ENCODE results near the gene SHROOM2. TPM values are rescaled to one million over a fixed set of nuclear protein-coding genes. Genes with fewer than 3 reads are reported as not detected.

The SHROOM2 gene
- total and polyA plus RNA-seq, 9 donors = 7.6 to 16.8 (median 11.7) TPM

GRCh38 chrX:9947131-9947794 lies 161.0 kb downstream of the SHROOM2 start:
- DNase-seq = no peak
- no peak overlapping the region for H3K4me3 ChIP-seq
- H3K36me3 ChIP-seq = no peaks in the 10 kb centered on the region
- WGBS, 3 donors = 61 to 62% (median 61%) methylated on average over 10 of the region's 10 CpGs
- H3K9me3 ChIP-seq = no peaks in the 10 kb centered on the region
- no peak for TF ChIP-seq CTCF (IDR thresholded peaks at IDR 0.05)
- TF ChIP-seq POLR2A (IDR thresholded peaks at IDR 0.05) = no peak
- no peak for TF ChIP-seq EP300 (IDR thresholded peaks at IDR 0.05)
- intact Hi-C loops (cut with DNase I) = no loop called here
- no peak overlapping the region for H3K27ac ChIP-seq
- H3K4me1 ChIP-seq (ENCODE audit: insufficient read depth) = no peaks in the 10 kb centered on the region
- H3K27me3 ChIP-seq = no peaks in the 10 kb centered on the region

- WGBS, 3 donors = 82 to 88% (median 86%) methylated on average over 9 of the region's 9 CpGs
- no peak overlapping the region for H3K27ac ChIP-seq
- H3K4me3 ChIP-seq = no peak overlapping the region
- no peaks in the 10 kb centered on the region for H3K4me1 ChIP-seq (ENCODE audit: insufficient read depth)
- H3K27me3 ChIP-seq = no peaks in the 10 kb centered on the region
- DNase-seq = no peak
- TF ChIP-seq POLR2A (IDR thresholded peaks at IDR 0.05) (no peak), EP300 (IDR thresholded peaks at IDR 0.05) (no peak), CTCF (IDR thresholded peaks at IDR 0.05) (no peak)
- peaks cover 0 to 5% of the 10 kb centered on the region in 2 donors for H3K9me3 ChIP-seq
- H3K36me3 ChIP-seq = no peaks in the 10 kb centered on the region
- intact Hi-C loops (cut with DNase I) = no loop called here
Observed at GRCh38 chrX:9948406-9948805, 162.2 kb downstream of the SHROOM2 start.

GRCh38 chrX:9952300-9952699 lies 166.1 kb downstream of the SHROOM2 start:
- intact Hi-C loops (cut with DNase I) = no loop called here
- DNase-seq = no peak
- H3K36me3 ChIP-seq = no peaks in the 10 kb centered on the region
- TF ChIP-seq CTCF (IDR thresholded peaks at IDR 0.05) (no peak), EP300 (IDR thresholded peaks at IDR 0.05) (no peak), POLR2A (IDR thresholded peaks at IDR 0.05) (no peak)
- no peaks in the 10 kb centered on the region for H3K4me1 ChIP-seq (ENCODE audit: insufficient read depth)
- H3K27ac ChIP-seq = no peak overlapping the region
- H3K9me3 ChIP-seq = peaks cover 0 to 5% of the 10 kb centered on the region in 2 donors
- 61 to 68% (median 62%) methylated on average over 1 of the region's 1 CpG for WGBS, 3 donors
- H3K4me3 ChIP-seq = no peak overlapping the region
- H3K27me3 ChIP-seq = no peaks in the 10 kb centered on the region

GRCh38 chrX:9953396-9953795 lies 167.2 kb downstream of the SHROOM2 start:
- intact Hi-C loops (cut with DNase I) = no loop called here
- no peak overlapping the region for H3K27ac ChIP-seq
- H3K4me1 ChIP-seq (ENCODE audit: insufficient read depth) = no peaks in the 10 kb centered on the region
- no peak for DNase-seq
- TF ChIP-seq CTCF (IDR thresholded peaks at IDR 0.05) (no peak), EP300 (IDR thresholded peaks at IDR 0.05) (no peak), POLR2A (IDR thresholded peaks at IDR 0.05) (no peak)
- H3K9me3 ChIP-seq = peaks cover 0 to 5% of the 10 kb centered on the region in 2 donors
- H3K4me3 ChIP-seq = no peak overlapping the region
- H3K36me3 ChIP-seq = no peaks in the 10 kb centered on the region
- WGBS, 3 donors = 84 to 98% (median 89%) methylated on average over 2 of the region's 2 CpGs
- H3K27me3 ChIP-seq = no peaks in the 10 kb centered on the region
